Sigmoid colon (tissue), 4 donors: Measurements from ENCODE around the gene BBX.

Source experiments
- EP300 ChIP-seq, 4 donors: sonication (generic); formaldehyde crosslinking; IDR thresholded peaks; one replicate each; pipeline ENCODE4 v1.6.1; 2017; ENCODE audit warnings: antibody characterized with exemption in 4 of 4
- POLR2A ChIP-seq, 2 donors: fragments of 450-650 bp; IDR thresholded peaks; one replicate each; pipeline ENCODE4 v1.6.1; 2016; ENCODE audit warnings: antibody characterized with exemption in 2 of 2, mild to moderate bottlenecking in 2 of 2, moderate library complexity in 2 of 2
- TF ChIP-seq, protein P1 (sequence below), 4 experiments: fragments of 450-650 bp in 3 of 4; fragments of 200-600 bp in 1 of 4; IDR thresholded peaks; one replicate each; pipeline ENCODE4 v1.5.1; 2016 to 2019; ENCODE audit warnings: antibody characterized with exemption in 4 of 4, mild to moderate bottlenecking in 3 of 4, moderate library complexity in 2 of 4

DNA sequence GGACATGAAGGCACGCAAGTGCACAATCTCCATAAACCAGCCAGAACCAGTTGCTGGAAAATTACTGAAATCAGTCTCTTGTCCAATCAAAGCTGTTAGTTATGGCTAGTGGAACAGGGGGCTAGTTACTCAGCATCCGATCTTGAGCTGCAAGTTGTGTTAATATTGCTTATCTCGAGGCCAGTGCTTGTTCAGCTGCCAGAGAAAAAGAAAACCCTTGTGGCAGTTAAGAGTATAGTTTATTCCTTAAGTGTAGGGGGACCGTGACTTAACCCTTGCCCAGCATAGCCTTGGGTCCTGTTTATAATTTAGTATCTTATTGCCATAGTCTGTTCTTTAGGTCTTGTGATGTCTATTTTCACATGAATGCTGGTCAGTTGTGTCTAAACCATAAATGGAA lies 299.5 kb downstream of the BBX start:
- TF ChIP-seq POLR2A (IDR thresholded peaks at IDR 0.05) (no peak), EP300 (IDR thresholded peaks at IDR 0.05) (no peak)
- TF ChIP-seq, protein P1, sequence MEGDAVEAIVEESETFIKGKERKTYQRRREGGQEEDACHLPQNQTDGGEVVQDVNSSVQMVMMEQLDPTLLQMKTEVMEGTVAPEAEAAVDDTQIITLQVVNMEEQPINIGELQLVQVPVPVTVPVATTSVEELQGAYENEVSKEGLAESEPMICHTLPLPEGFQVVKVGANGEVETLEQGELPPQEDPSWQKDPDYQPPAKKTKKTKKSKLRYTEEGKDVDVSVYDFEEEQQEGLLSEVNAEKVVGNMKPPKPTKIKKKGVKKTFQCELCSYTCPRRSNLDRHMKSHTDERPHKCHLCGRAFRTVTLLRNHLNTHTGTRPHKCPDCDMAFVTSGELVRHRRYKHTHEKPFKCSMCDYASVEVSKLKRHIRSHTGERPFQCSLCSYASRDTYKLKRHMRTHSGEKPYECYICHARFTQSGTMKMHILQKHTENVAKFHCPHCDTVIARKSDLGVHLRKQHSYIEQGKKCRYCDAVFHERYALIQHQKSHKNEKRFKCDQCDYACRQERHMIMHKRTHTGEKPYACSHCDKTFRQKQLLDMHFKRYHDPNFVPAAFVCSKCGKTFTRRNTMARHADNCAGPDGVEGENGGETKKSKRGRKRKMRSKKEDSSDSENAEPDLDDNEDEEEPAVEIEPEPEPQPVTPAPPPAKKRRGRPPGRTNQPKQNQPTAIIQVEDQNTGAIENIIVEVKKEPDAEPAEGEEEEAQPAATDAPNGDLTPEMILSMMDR (IDR thresholded peaks at IDR 0.05), result no peak
